Type B pancreatic cell (in vitro differentiated cells): ENCODE results near the gene SNCAIP. TPM values are rescaled to one million over a fixed set of nuclear protein-coding genes. Genes with fewer than 3 reads are reported as not detected.
A peak's percentile ranks its signal among the peaks of the same experiment; 100 is the strongest.

Source experiments
- DNase-seq: peaks from one replicate; pipeline ENCODE4 v3.0.0; 2021; ENCODE audit warnings: mixed read lengths; ENCODE audit not compliant: unreplicated experiment; ENCODE audit errors: extremely low spot score
- H3K27ac Mint-ChIP-seq: 2 replicates; pipeline ENCODE4 v1.8.0; 2021; ENCODE audit warnings: mild to moderate bottlenecking, mixed read lengths
- H3K27me3 Mint-ChIP-seq: 2 replicates; pipeline ENCODE4 v1.8.0; 2021; ENCODE audit warnings: mixed read lengths
- H3K36me3 Mint-ChIP-seq: 2 replicates; pipeline ENCODE4 v1.8.0; 2021; ENCODE audit warnings: mixed read lengths
- H3K4me1 Mint-ChIP-seq: one replicate; pipeline ENCODE4 v1.8.0; 2021; ENCODE audit warnings: mixed read lengths; ENCODE audit not compliant: unreplicated experiment
- H3K4me3 Mint-ChIP-seq: 2 replicates; pipeline ENCODE4 v1.8.0; 2021; ENCODE audit warnings: mild to moderate bottlenecking, mixed read lengths
- H3K9me3 Mint-ChIP-seq: 2 replicates; pipeline ENCODE4 v1.8.0; 2021; ENCODE audit warnings: mixed read lengths
- CTCF ChIP-seq: fragments of 200-600 bp; sonication (generic); conservative IDR thresholded peaks from 2 replicates; pipeline ENCODE4 v1.5.0; 2021; ENCODE audit warnings: antibody characterized with exemption, mild to moderate bottlenecking
- total RNA-seq: library from RNA; stranded (reverse); gene quantifications from 2 replicates; pipeline ENCODE4 v1.2.1, GENCODE V29; 2021; ENCODE audit warnings: low replicate concordance

Gene SNCAIP
- total RNA-seq, 1 donor from 2014 or later: 31.6 TPM

- peaks cover 17% of the 10 kb centered on the region for H3K4me1 Mint-ChIP-seq
- H3K4me3 Mint-ChIP-seq: no peak overlapping the region
- no peak for TF ChIP-seq CTCF
- no peaks in the 10 kb centered on the region for H3K9me3 Mint-ChIP-seq
- DNase-seq: no peak
- H3K27me3 Mint-ChIP-seq: no peaks in the 10 kb centered on the region
- H3K27ac Mint-ChIP-seq: no peak overlapping the region
- peaks cover 15% of the 10 kb centered on the region for H3K36me3 Mint-ChIP-seq
Measured at GRCh38 chr5:122385808-122386207, 73.8 kb downstream of the SNCAIP start.

GRCh38 chr5:122390154-122390553 is 78.1 kb downstream of the SNCAIP start:
- Mint-ChIP-seq H3K4me1 (peaks cover 30% of the 10 kb centered on the region), H3K27ac (peak overlapping the region; percentile 25), H3K9me3 (no peaks in the 10 kb centered on the region), H3K36me3 (peaks cover 8% of the 10 kb centered on the region), H3K27me3 (no peaks in the 10 kb centered on the region), H3K4me3 (peak overlapping the region; percentile 20)
- no peak for TF ChIP-seq CTCF
- DNase-seq: no peak

- DNase-seq: no peak
- Mint-ChIP-seq H3K4me3 (peak overlapping the region; percentile 20), H3K27ac (no peak overlapping the region), H3K27me3 (no peaks in the 10 kb centered on the region), H3K4me1 (peaks cover 30% of the 10 kb centered on the region), H3K9me3 (no peaks in the 10 kb centered on the region), H3K36me3 (peaks cover 8% of the 10 kb centered on the region)
- no peak for TF ChIP-seq CTCF
Measured at GRCh38 chr5:122390694-122391093, 78.7 kb downstream of the SNCAIP start.

- Mint-ChIP-seq H3K9me3 (no peaks in the 10 kb centered on the region), H3K36me3 (peaks cover 8% of the 10 kb centered on the region), H3K27ac (no peak overlapping the region), H3K4me3 (no peak overlapping the region), H3K27me3 (no peaks in the 10 kb centered on the region), H3K4me1 (peaks cover 30% of the 10 kb centered on the region)
- no peak for DNase-seq
- no peak for TF ChIP-seq CTCF
Measured at GRCh38 chr5:122391621-122392020, 79.6 kb downstream of the SNCAIP start.

GRCh38 chr5:122392224-122392623 is 80.2 kb downstream of the SNCAIP start:
- H3K27ac Mint-ChIP-seq: no peak overlapping the region
- no peaks in the 10 kb centered on the region for H3K9me3 Mint-ChIP-seq
- H3K4me3 Mint-ChIP-seq: no peak overlapping the region
- H3K4me1 Mint-ChIP-seq: peaks cover 30% of the 10 kb centered on the region
- H3K27me3 Mint-ChIP-seq: no peaks in the 10 kb centered on the region
- DNase-seq: no peak
- H3K36me3 Mint-ChIP-seq: peaks cover 8% of the 10 kb centered on the region
- no peak for TF ChIP-seq CTCF

- peaks cover 30% of the 10 kb centered on the region for H3K4me1 Mint-ChIP-seq
- no peaks in the 10 kb centered on the region for H3K27me3 Mint-ChIP-seq
- H3K4me3 Mint-ChIP-seq: no peak overlapping the region
- no peak for TF ChIP-seq CTCF
- H3K9me3 Mint-ChIP-seq: no peaks in the 10 kb centered on the region
- peaks cover 13% of the 10 kb centered on the region for H3K36me3 Mint-ChIP-seq
- no peak for DNase-seq
- H3K27ac Mint-ChIP-seq: no peak overlapping the region
Measured at GRCh38 chr5:122392824-122393223, 80.8 kb downstream of the SNCAIP start.
